OCI-LY3 (cell line): Measurements from ENCODE around the gene ALKBH4.

Source experiments
- EZH2phosphoT487 ChIP-seq: fragments of 200-600 bp; shearing (Covaris generic); IDR thresholded peaks from 2 replicates; pipeline ENCODE4 v1.6.1; 2018; ENCODE audit warnings: antibody characterized with exemption, mixed run types, low read depth
- TF ChIP-seq, protein P1 (sequence below): fragments of 200-600, 300-600 bp; sonication (generic); IDR thresholded peaks from 2 replicates; pipeline ENCODE4 v1.5.1; 2014; ENCODE audit warnings: antibody characterized with exemption, low read length, low read depth

DNA sequence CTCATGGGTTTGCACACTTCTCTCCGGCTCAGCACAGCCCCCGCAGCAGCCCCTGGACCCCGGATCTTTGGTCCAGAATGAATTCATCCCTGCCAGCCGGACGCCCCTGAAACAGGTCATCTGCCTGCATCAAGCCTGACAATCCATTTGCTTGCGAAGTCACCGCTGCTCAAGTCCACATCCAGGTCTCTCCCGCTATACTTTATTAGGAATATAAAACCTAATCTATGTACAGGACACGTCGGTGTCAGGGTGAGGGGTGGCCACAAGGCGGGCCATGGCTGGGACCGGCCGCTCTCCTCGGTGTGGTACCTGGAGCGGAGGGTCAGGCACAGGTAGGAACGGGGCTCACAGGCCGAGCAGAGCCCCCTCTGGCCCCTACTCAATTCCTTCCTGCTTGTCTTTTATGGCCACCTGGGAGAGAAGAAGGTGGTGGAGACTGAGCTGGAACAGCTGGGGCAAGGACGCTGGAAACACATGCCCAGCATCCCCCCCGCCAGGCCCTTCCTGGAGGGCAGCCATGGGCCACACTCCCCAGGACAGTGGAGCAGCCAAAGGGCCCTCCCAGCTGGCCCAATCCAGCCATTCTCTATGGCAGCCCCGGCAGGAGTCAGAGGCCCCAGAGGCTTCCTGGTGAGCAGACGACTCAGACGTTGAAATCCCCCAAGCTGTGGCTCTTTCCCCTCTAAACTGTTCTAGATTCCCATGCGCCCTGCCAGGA is 8.8 kb upstream of the ALKBH4 start:
- TF ChIP-seq, protein P1, sequence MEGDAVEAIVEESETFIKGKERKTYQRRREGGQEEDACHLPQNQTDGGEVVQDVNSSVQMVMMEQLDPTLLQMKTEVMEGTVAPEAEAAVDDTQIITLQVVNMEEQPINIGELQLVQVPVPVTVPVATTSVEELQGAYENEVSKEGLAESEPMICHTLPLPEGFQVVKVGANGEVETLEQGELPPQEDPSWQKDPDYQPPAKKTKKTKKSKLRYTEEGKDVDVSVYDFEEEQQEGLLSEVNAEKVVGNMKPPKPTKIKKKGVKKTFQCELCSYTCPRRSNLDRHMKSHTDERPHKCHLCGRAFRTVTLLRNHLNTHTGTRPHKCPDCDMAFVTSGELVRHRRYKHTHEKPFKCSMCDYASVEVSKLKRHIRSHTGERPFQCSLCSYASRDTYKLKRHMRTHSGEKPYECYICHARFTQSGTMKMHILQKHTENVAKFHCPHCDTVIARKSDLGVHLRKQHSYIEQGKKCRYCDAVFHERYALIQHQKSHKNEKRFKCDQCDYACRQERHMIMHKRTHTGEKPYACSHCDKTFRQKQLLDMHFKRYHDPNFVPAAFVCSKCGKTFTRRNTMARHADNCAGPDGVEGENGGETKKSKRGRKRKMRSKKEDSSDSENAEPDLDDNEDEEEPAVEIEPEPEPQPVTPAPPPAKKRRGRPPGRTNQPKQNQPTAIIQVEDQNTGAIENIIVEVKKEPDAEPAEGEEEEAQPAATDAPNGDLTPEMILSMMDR, result no peak
- no peak for TF ChIP-seq EZH2phosphoT487
